Cortex of kidney (tissue), 1 donor: ENCODE results near the gene ZNF821.
"Not testable (repeated sequence)": the region's sequence is repeated elsewhere in the genome, so short reads cannot be mapped to it uniquely, and the experiment has no call there.

Experiments
- DNase-seq: peaks from one replicate; lab custom pipeline; 2025; lab: John Stamatoyannopoulos, UW

Gene ZNF821

GRCh38 chr16:71859762-71860521, 24.0 kb downstream of the ZNF821 start:
- no peak for DNase-seq

DNA sequence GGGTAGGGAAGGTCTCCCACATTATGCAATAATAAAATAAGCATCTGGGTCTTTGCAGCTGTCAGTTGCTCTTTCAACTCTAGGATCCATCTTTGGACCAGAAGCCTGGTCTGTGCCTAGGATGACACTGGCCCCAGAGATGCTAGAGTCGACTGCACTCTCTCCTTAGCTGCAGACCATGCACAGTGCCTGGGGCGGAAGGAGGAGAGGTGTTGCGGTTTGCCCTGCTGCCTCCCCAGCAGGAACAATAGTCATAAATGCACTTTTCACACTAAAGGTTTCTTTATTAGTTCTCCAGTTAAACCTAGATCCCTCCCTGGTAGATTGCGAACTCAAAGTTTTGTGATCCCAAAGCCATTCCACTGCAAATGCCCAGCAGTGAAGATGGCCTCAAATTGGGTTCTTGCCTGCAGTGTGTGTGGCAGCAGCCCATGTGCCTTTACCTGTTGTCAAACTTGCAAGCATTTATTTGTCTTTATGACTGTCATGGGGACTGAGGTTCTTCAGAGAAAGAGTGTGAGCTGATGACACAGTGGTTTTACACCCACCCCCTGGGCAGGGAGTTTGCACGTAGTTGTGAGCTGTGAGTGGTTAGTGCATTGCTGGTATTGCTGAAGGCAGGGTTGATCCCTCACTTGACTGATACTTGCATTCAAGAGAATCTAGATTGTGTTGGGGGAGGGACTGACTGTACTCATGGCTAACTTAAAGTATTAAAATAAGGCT, 27.9 kb downstream of the ZNF821 start:
- DNase-seq, result no peak

GRCh38 chr16:71854369-71854948, 29.5 kb downstream of the ZNF821 start:
- no peak for DNase-seq

GRCh38 chr16:71853413-71853812, 30.6 kb downstream of the ZNF821 start:
- no peak for DNase-seq

GRCh38 chr16:71852561-71852960, 31.4 kb downstream of the ZNF821 start:
- no peak for DNase-seq

GRCh38 chr16:71852158-71852557, 31.8 kb downstream of the ZNF821 start:
- no peak for DNase-seq

- DNase-seq, result no peak
Observed at GRCh38 chr16:71851746-71852145, 32.2 kb downstream of the ZNF821 start.

GRCh38 chr16:71848622-71849021, 35.4 kb downstream of the ZNF821 start:
- DNase-seq, result no peak

- DNase-seq, result no peak
Observed at GRCh38 chr16:71847096-71847495, 36.9 kb downstream of the ZNF821 start.

- DNase-seq, result no peak
Observed at GRCh38 chr16:71846431-71846830, 37.6 kb downstream of the ZNF821 start.

GRCh38 chr16:71845639-71846430, 38.1 kb downstream of the ZNF821 start, which contains the start of gene ATXN1L:
Gene ATXN1L (plus strand): TSS chr16:71845976. CDS start chr16:71849741, 3,765 bp downstream.
- no peak for DNase-seq

DNA sequence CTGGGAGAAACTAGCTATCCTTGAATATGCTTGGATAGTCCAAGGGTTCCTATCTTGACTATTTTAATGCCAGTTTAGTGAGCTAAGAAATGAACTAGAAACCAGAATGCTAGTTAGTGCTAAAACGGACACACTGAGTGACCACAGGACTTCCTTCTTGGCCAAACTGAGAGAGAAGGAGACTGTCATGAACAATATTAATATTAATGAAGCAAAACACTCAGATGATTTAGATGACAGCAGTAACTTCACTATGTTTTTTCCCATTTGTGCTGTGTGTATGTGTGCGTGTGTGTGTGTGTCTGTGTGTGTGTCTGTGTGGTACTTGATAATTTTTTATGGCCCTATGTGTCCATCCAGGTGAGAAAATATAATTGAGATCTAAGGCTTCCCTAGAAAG, 40.4 kb downstream of the ZNF821 start:
- no peak for DNase-seq

DNA sequence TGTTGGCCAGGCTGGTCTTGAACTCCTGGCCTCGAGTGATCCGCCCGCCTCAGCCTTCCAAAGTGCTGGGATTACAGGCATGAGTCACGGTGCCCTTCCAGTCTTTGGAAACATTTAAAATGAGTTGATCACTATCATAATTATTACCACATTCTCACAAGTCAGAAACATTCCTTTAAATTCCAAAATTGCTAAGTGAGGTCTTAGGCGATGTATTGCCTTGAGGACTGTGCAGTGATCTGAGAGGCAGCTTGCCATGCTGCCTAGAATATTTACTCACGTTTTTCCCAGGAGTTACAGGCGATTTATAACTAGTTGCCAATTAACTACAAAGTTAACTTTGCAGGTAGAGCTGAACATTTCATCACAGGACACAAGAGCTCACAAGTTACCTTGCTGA, 43.9 kb downstream of the ZNF821 start:
- no peak for DNase-seq

DNA sequence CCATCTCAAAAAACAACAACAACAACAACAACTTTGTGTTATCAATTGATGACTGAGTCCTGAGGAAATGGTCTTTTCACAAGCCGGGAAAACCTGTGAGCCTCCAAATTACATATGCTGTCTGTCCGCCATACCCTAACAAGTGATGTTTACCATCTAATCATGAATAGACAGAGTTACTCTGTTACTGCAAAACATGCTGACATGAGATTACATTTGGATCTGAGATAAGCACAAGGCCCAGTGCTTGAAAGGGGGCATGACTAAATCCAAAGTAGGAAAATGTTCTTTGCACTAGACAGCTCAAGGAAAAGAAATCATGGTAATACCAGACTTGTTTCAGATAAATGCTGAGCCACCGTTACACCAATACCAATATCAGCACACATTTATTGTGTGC, 46.8 kb downstream of the ZNF821 start:
- DNase-seq, result no peak

DNA sequence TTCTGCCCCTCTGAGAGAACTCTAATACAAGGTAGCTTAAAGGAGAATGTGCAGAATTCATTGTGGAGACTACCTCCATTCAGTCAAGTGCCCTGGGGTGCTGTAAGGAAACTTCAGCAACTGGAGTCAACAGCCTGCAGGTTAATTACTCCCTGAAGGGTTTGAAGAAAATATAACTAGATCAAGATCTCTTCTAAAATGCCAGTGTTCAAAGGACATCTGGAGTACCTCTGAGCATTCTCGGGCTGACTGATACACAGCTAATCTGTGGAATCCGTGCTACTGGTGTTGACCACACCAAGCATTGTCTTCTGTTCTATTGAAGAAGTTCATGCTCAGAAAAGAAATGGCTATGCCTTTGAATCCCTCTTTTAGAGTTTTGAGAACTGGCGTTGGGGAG, 49.7 kb downstream of the ZNF821 start:
- no peak for DNase-seq

DNA sequence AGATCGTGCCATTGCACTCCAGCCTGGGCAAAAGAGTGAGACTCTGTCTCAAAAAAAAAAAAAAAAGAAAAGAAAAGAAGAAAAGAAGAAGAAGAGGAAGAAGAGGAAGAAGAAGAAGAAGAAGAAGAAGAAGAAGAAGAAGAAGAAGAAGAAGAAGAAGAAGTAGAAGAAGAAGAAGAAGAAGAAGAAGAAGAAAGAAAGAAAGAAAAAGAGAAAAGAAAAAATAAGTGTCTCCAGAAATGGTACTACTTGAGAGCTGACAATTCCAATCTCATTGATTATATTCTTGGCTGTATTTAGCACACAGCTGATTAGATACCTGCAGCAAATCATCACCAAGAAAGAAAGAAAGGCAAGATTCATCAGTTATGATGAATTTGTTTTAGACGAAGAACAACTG, 51.9 kb downstream of the ZNF821 start:
- DNase-seq, result not testable (repeated sequence)

DNA sequence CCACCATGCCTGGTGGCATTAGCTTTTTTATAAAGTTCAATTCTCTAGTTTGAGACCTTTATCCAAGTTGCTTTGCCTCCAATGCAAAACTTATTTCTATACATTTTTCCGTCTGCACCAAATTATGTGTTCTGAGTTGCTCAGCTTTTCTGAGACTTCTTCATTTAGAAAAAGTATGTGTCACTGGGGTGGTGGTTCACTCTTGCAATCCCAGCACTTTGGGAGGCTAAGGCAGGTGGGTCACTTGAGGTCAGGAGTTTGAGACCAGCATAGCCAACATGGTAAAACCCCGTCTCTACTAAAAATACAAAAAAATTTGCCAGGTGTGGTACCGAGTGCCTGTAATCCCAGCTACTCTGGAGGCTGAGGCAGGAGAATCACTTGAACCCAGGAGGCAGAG, 52.3 kb downstream of the ZNF821 start:
- not testable (repeated sequence) for DNase-seq

DNA sequence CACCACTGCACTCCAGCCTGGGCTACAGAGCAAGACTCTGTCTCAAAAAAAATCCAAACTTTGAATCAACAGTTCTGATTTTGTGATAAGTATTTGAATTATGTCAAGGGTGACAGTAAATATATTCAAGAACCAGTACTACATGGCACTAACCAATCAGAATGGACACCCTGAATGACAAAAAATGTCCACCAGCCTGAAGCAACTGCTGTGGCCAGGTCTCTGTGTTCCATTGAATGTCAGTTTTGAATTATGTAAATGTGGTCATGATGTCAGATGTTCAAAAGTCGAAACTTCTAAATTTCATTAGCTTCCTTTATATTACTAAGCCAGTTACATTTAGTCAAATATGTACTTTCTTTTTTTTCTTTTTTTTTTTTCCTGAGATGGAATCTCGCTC, 53.6 kb downstream of the ZNF821 start:
- no peak for DNase-seq

- DNase-seq, result no peak
Observed at GRCh38 chr16:71826533-71827017, 57.4 kb downstream of the ZNF821 start.

DNA sequence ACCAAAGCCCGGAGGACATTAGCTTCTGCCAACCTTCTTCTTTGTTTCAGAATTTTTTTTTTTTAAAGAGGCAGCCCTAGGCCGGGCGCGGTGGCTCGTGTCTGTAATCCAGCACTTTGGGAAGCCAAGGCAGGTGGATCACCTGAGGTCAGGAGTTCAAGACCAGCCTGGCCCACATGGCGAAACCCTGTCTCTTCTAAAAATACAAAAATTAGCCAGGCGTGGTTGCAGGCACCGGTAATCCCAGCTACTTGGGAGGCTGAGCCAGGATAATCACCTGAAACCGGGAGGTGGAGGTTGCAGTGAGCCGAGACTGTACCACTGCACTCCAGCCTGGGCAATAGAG, 66.9 kb downstream of the ZNF821 start:
- DNase-seq, result not testable (repeated sequence)

GRCh38 chr16:71811261-71811803, 72.7 kb downstream of the ZNF821 start:
- DNase-seq, result no peak

- not testable (repeated sequence) for DNase-seq
Observed at GRCh38 chr16:71810155-71810530, 73.8 kb downstream of the ZNF821 start.
